MM.1S (cell line): ENCODE measurements around the gene TVP23C.

Experiments
- DNase-seq: peaks from one replicate; pipeline ENCODE4 v3.0.0-alpha.2; 2015
- H2AFZ ChIP-seq: fragments of 300-600 bp; sonication (generic); 2 replicates; pipeline ENCODE4 v1.6.0; 2016; ENCODE audit warnings: antibody characterized with exemption, low read length
- H3F3A ChIP-seq: fragments of 300-600 bp; sonication (generic); 2 replicates; pipeline ENCODE4 v1.6.1; 2016; ENCODE audit warnings: mild to moderate bottlenecking, antibody characterized with exemption, low read length, moderate library complexity, mixed read lengths; ENCODE audit not compliant: insufficient read depth
- H3K27ac ChIP-seq: fragments of 300-600 bp; sonication (generic); 2 replicates; pipeline ENCODE4 v1.5.1; 2016; ENCODE audit warnings: mild to moderate bottlenecking, low read length
- H3K27me3 ChIP-seq: fragments of 300-600 bp; sonication (generic); replicated peaks from 2 replicates; pipeline ENCODE4 v1.6.0; 2016; ENCODE audit warnings: low read length; ENCODE audit not compliant: insufficient read depth
- H3K36me3 ChIP-seq: fragments of 300-600 bp; sonication (generic); replicated peaks from 2 replicates; pipeline ENCODE4 v1.6.1; 2016; ENCODE audit warnings: mild to moderate bottlenecking, low read length, mixed read lengths; ENCODE audit not compliant: insufficient read depth
- H3K4me1 ChIP-seq: fragments of 300-600 bp; sonication (generic); 2 replicates; pipeline ENCODE4 v1.6.1; 2016; ENCODE audit warnings: low read length, mixed read lengths
- H3K4me2 ChIP-seq: fragments of 300-600 bp; sonication (generic); 2 replicates; pipeline ENCODE4 v1.6.0; 2016; ENCODE audit warnings: low read depth, low read length
- H3K4me3 ChIP-seq: fragments of 300-600 bp; sonication (generic); 2 replicates; pipeline ENCODE4 v1.5.1; 2016; ENCODE audit warnings: low read length, mixed read lengths
- H3K79me2 ChIP-seq: fragments of 300-600 bp; sonication (generic); 2 replicates; pipeline ENCODE4 v1.6.1; 2016; ENCODE audit warnings: mixed run types, low read length, mixed read lengths
- H3K9ac ChIP-seq: fragments of 300-600 bp; sonication (generic); 2 replicates; pipeline ENCODE4 v1.6.1; 2016; ENCODE audit warnings: low read length, mixed read lengths
- H3K9me2 ChIP-seq: fragments of 300-600 bp; sonication (generic); replicated peaks from 2 replicates; pipeline ENCODE4 v1.6.1; 2016; ENCODE audit warnings: mild to moderate bottlenecking, low read length, mixed read lengths; ENCODE audit not compliant: insufficient read depth
- H3K9me3 ChIP-seq: fragments of 300-600 bp; sonication (generic); replicated peaks from 2 replicates; pipeline ENCODE4 v1.6.1; 2016; ENCODE audit warnings: mild to moderate bottlenecking, low read length, mixed read lengths; ENCODE audit not compliant: insufficient read depth
- H4K20me1 ChIP-seq: fragments of 300-600 bp; sonication (generic); 2 replicates; pipeline ENCODE4 v1.6.1; 2016; ENCODE audit warnings: mild to moderate bottlenecking, low read length, moderate library complexity, mixed read lengths; ENCODE audit not compliant: insufficient read depth
- CTCF ChIP-seq: fragments of 300-600 bp; sonication (generic); IDR thresholded peaks from 2 replicates; pipeline ENCODE4 v1.5.1; 2016; ENCODE audit warnings: antibody characterized with exemption, low read length, mixed read lengths
- EZH2 ChIP-seq: fragments of 300-600 bp; sonication (generic); optimal IDR thresholded peaks from 2 replicates; pipeline ENCODE3; 2017; ENCODE audit warnings: low read depth, mild to moderate bottlenecking, antibody characterized with exemption, low read length, mixed read lengths
- EZH2phosphoT487 ChIP-seq: fragments of 300-600 bp; sonication (generic); IDR thresholded peaks from 2 replicates; pipeline ENCODE4 v1.6.1; 2018; ENCODE audit warnings: antibody characterized with exemption, low read length

The TVP23C gene

GRCh38 chr17:15501282-15501681, 62.0 kb downstream of the TVP23C start:
- no peaks in the 10 kb centered on the region for H3F3A ChIP-seq
- H3K9me3 ChIP-seq = no peaks in the 10 kb centered on the region
- H3K27me3 ChIP-seq = no peaks in the 10 kb centered on the region
- H4K20me1 ChIP-seq = no peaks in the 10 kb centered on the region
- H2AFZ ChIP-seq = no peak overlapping the region
- H3K4me1 ChIP-seq = no peaks in the 10 kb centered on the region
- no peak overlapping the region for H3K4me2 ChIP-seq
- H3K4me3 ChIP-seq = no peak overlapping the region
- no peak overlapping the region for H3K9ac ChIP-seq
- TF ChIP-seq CTCF = no peak
- no peak for TF ChIP-seq EZH2phosphoT487
- no peak for TF ChIP-seq EZH2
- no peaks in the 10 kb centered on the region for H3K9me2 ChIP-seq
- H3K36me3 ChIP-seq = no peaks in the 10 kb centered on the region
- H3K79me2 ChIP-seq = no peaks in the 10 kb centered on the region
- H3K27ac ChIP-seq = no peak overlapping the region
- DNase-seq = no peak

DNA sequence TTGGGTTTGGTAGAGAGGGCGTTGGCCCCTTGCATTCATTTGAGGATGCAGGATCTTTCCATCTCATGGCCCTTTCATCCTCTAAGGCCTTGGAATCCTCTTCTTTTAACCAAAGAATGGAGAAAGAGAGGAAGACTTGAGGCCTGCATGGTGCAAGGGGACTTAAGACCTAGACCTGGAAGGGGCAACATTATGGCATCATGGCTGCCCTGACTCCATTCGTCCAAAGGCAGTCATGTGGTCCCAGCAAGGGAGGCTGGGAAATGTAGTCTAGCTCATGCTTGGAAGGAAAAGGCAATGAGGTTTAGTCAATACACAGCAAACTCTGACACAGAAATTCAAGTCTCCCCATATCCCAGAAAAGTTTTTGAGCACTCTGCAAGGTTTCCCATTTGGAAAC, 65.2 kb downstream of the TVP23C start:
- H3K9me2 ChIP-seq = no peaks in the 10 kb centered on the region
- H3K4me1 ChIP-seq = no peaks in the 10 kb centered on the region
- H3K9me3 ChIP-seq = no peaks in the 10 kb centered on the region
- no peaks in the 10 kb centered on the region for H3K79me2 ChIP-seq
- no peak overlapping the region for H3K9ac ChIP-seq
- H3K36me3 ChIP-seq = no peaks in the 10 kb centered on the region
- TF ChIP-seq EZH2phosphoT487 (no peak), EZH2 (no peak), CTCF (no peak)
- H3K4me2 ChIP-seq = no peak overlapping the region
- H4K20me1 ChIP-seq = no peaks in the 10 kb centered on the region
- H3K27ac ChIP-seq = no peak overlapping the region
- no peak overlapping the region for H3K4me3 ChIP-seq
- no peaks in the 10 kb centered on the region for H3K27me3 ChIP-seq
- H2AFZ ChIP-seq = no peak overlapping the region
- H3F3A ChIP-seq = no peaks in the 10 kb centered on the region
- no peak for DNase-seq

- H3K79me2 ChIP-seq = no peaks in the 10 kb centered on the region
- TF ChIP-seq EZH2 (no peak), EZH2phosphoT487 (no peak), CTCF (no peak)
- no peak overlapping the region for H3K4me3 ChIP-seq
- no peaks in the 10 kb centered on the region for H3K9me3 ChIP-seq
- no peak overlapping the region for H2AFZ ChIP-seq
- H3K9me2 ChIP-seq = no peaks in the 10 kb centered on the region
- DNase-seq = no peak
- no peak overlapping the region for H3K27ac ChIP-seq
- H3F3A ChIP-seq = no peaks in the 10 kb centered on the region
- no peak overlapping the region for H3K4me2 ChIP-seq
- no peaks in the 10 kb centered on the region for H3K27me3 ChIP-seq
- no peaks in the 10 kb centered on the region for H3K36me3 ChIP-seq
- no peak overlapping the region for H3K9ac ChIP-seq
- H3K4me1 ChIP-seq = no peaks in the 10 kb centered on the region
- no peaks in the 10 kb centered on the region for H4K20me1 ChIP-seq
Observed at GRCh38 chr17:15496735-15497670, 66.3 kb downstream of the TVP23C start.
